Stimulated activated CD8-positive, alpha-beta memory T cell treated with anti-CD3 and anti-CD28 coated beads, Interleukin-15, amount 100 ng/mL, for 1 hour (primary cell): ENCODE data around the gene PAPOLG.
A peak's percentile ranks its signal among the peaks of the same experiment; 100 is the strongest.
"Not testable (repeated sequence)": the region's sequence is repeated elsewhere in the genome, so short reads cannot be mapped to it uniquely, and the experiment has no call there.

ENCODE experiments used
- DNase-seq: peaks from one replicate; pipeline ENCODE4 v3.0.0-alpha.2; 2020; ENCODE audit warnings: low read depth

Gene PAPOLG

GRCh38 chr2:60775048-60775639 is 19.1 kb downstream of the PAPOLG start:
- DNase-seq = no peak

GRCh38 chr2:60778352-60778751 is 22.3 kb downstream of the PAPOLG start:
- DNase-seq = no peak

GRCh38 chr2:60779426-60779825 is 23.4 kb downstream of the PAPOLG start:
- no peak for DNase-seq

GRCh38 chr2:60780721-60781120 is 24.7 kb downstream of the PAPOLG start:
- no peak for DNase-seq

GRCh38 chr2:60793169-60793568 is 37.1 kb downstream of the PAPOLG start:
- no peak for DNase-seq

GRCh38 chr2:60794271-60794863 is 38.3 kb downstream of the PAPOLG start:
- DNase-seq = no peak

- DNase-seq = no peak
These were observed 40.8 kb downstream of the PAPOLG start for GRCh38 chr2:60796573-60797509.

GRCh38 chr2:60804473-60804872 is 48.4 kb downstream of the PAPOLG start:
- no peak for DNase-seq

GRCh38 chr2:60806595-60806987 is 50.5 kb downstream of the PAPOLG start:
- no peak for DNase-seq

GRCh38 chr2:60806988-60807681 is 51.1 kb downstream of the PAPOLG start:
- no peak for DNase-seq

- no peak for DNase-seq
These were observed 52.3 kb downstream of the PAPOLG start for GRCh38 chr2:60808330-60808801.

- no peak for DNase-seq
These were observed 55.7 kb downstream of the PAPOLG start for GRCh38 chr2:60811491-60812375.

GRCh38 chr2:60817191-60817590 is 61.1 kb downstream of the PAPOLG start:
- not testable (repeated sequence) for DNase-seq

GRCh38 chr2:60818272-60818671 is 62.2 kb downstream of the PAPOLG start:
- no peak for DNase-seq

- peak; percentile 70 for DNase-seq
These were observed 63.2 kb downstream of the PAPOLG start for GRCh38 chr2:60819155-60819862.

GRCh38 chr2:60819936-60820335 is 63.9 kb downstream of the PAPOLG start:
- no peak for DNase-seq

- no peak for DNase-seq
These were observed 64.5 kb downstream of the PAPOLG start for GRCh38 chr2:60820416-60821132.

- DNase-seq = no peak
These were observed 65.0 kb downstream of the PAPOLG start for GRCh38 chr2:60821133-60821469.

GRCh38 chr2:60821587-60822302 is 65.7 kb downstream of the PAPOLG start:
- no peak for DNase-seq
